Neural cell (in vitro differentiated cells): ENCODE measurements around the gene DCC. TPM values are rescaled to one million over a fixed set of nuclear protein-coding genes. Genes with fewer than 3 reads are reported as not detected.

Source experiments
- H2AFZ ChIP-seq: fragments of 200-600, 300-800 bp; sonication (generic), shearing (Covaris generic); 2 replicates; pipeline ENCODE4 v1.6.0; 2014; ENCODE audit warnings: low read depth, mild to moderate bottlenecking, antibody characterized with exemption, low read length, moderate library complexity
- H3F3A ChIP-seq: fragments of 200-600 bp; shearing (Covaris generic); 2 replicates; pipeline ENCODE4 v1.6.1; 2016; ENCODE audit warnings: mild to moderate bottlenecking, moderate library complexity, mixed read lengths, antibody characterized with exemption, low read length; ENCODE audit not compliant: insufficient read depth, poor library complexity, severe bottlenecking
- H3K27ac ChIP-seq: fragments of 200-600, 300-800 bp; sonication (generic), shearing (Covaris generic); 2 replicates; pipeline ENCODE4 v1.5.1; 2014; ENCODE audit warnings: mild to moderate bottlenecking, low read length, moderate library complexity
- H3K27me3 ChIP-seq: fragments of 300-800, 200-600 bp; sonication (generic), shearing (Covaris generic); 2 replicates; pipeline ENCODE4 v1.6.0; 2014; ENCODE audit warnings: mild to moderate bottlenecking, low read depth, low read length, moderate library complexity; ENCODE audit not compliant: insufficient read depth
- H3K36me3 ChIP-seq: fragments of 300-800, 200-600 bp; sonication (generic), shearing (Covaris generic); 2 replicates; pipeline ENCODE4 v1.5.1; 2014; ENCODE audit warnings: mild to moderate bottlenecking, antibody characterized with exemption, low read length, moderate library complexity; ENCODE audit not compliant: insufficient read depth
- H3K4me2 ChIP-seq: fragments of 300-800, 200-600 bp; sonication (generic), shearing (Covaris generic); 2 replicates; pipeline ENCODE4 v1.6.0; 2014; ENCODE audit warnings: mild to moderate bottlenecking, low read length
- H3K4me3 ChIP-seq: fragments of 300-800, 200-600 bp; sonication (generic), shearing (Covaris generic); 2 replicates; pipeline ENCODE4 v1.5.1; 2014; ENCODE audit warnings: mild to moderate bottlenecking, low read length, moderate library complexity
- H3K79me2 ChIP-seq: fragments of 200-600 bp; shearing (Covaris generic); replicated peaks from 2 replicates; pipeline ENCODE4 v1.6.0; 2014; ENCODE audit warnings: mild to moderate bottlenecking, low read length, moderate library complexity; ENCODE audit not compliant: insufficient read depth
- H3K9ac ChIP-seq: fragments of 300-800, 200-600 bp; sonication (generic), shearing (Covaris generic); 2 replicates; pipeline ENCODE4 v1.6.1; 2016; ENCODE audit warnings: mild to moderate bottlenecking, low read length, mixed read lengths
- H3K9me2 ChIP-seq: fragments of 200-600 bp; shearing (Covaris generic); 2 replicates; pipeline ENCODE4 v1.6.1; 2016; ENCODE audit warnings: mild to moderate bottlenecking, low read length, mixed read lengths; ENCODE audit not compliant: insufficient read depth
- H3K9me3 ChIP-seq: fragments of 200-600, 300-800 bp; sonication (generic), shearing (Covaris generic); 2 replicates; pipeline ENCODE4 v1.6.1; 2016; ENCODE audit warnings: mild to moderate bottlenecking, mixed run types, low read length, moderate library complexity, mixed read lengths
- H4K20me1 ChIP-seq: fragments of 200-600 bp; shearing (Covaris generic); 2 replicates; pipeline ENCODE4 v1.6.1; 2016; ENCODE audit warnings: mild to moderate bottlenecking, mixed run types; ENCODE audit not compliant: insufficient read depth
- CTCF ChIP-seq: fragments of 450-650 bp; IDR thresholded peaks from 2 replicates; pipeline ENCODE4 v1.5.1; 2014; ENCODE audit warnings: antibody characterized with exemption, mild to moderate bottlenecking, moderate library complexity; ENCODE audit not compliant: poor library complexity, severe bottlenecking
- EP300 ChIP-seq: fragments of 450-650 bp; conservative IDR thresholded peaks from 2 replicates; pipeline ENCODE4 v1.6.1; 2014; ENCODE audit warnings: antibody characterized with exemption, mild to moderate bottlenecking, moderate library complexity; ENCODE audit not compliant: poor library complexity, severe bottlenecking
- EZH2 ChIP-seq: fragments of 200-600, 300-800 bp; shearing (Covaris generic), sonication (generic); IDR thresholded peaks from 2 replicates; pipeline ENCODE4 v1.6.1; 2014; ENCODE audit warnings: antibody characterized with exemption, low read length, borderline replicate concordance, mild to moderate bottlenecking; ENCODE audit not compliant: insufficient read depth, poor library complexity, severe bottlenecking
- MXI1 ChIP-seq: fragments of 450-650 bp; conservative IDR thresholded peaks from 2 replicates; pipeline ENCODE4 v1.6.1; 2014; ENCODE audit warnings: antibody characterized with exemption, mild to moderate bottlenecking; ENCODE audit not compliant: poor library complexity, severe bottlenecking
- POLR2AphosphoS5 ChIP-seq: IDR thresholded peaks from 2 replicates; pipeline ENCODE4 v1.6.1; 2012
- RAD21 ChIP-seq: fragments of 450-650 bp; conservative IDR thresholded peaks from 2 replicates; pipeline ENCODE4 v1.6.1; 2014; ENCODE audit warnings: antibody characterized with exemption, mild to moderate bottlenecking, moderate library complexity
- SMC3 ChIP-seq: fragments of 450-650 bp; conservative IDR thresholded peaks from 2 replicates; pipeline ENCODE4 v1.6.1; 2014; ENCODE audit warnings: antibody characterized with exemption, mild to moderate bottlenecking, moderate library complexity; ENCODE audit not compliant: poor library complexity
- TAF1 ChIP-seq: IDR thresholded peaks from 2 replicates; pipeline ENCODE4 v1.6.1; 2012; ENCODE audit warnings: low read depth
- polyA plus RNA-seq: library from polyadenylated mRNA; depleted of rRNA; stranded (reverse); fragments of >200 nt; gene quantifications from 2 replicates; pipeline ENCODE4 v1.2.3, GENCODE V29; 2014
- TF ChIP-seq, protein P1 (sequence below): IDR thresholded peaks from 2 replicates; pipeline ENCODE4 v1.6.1; 2012; ENCODE audit warnings: borderline replicate concordance

DCC gene
- polyA plus RNA-seq, 1 donor from 2014 or later: 40.7 TPM

DNA sequence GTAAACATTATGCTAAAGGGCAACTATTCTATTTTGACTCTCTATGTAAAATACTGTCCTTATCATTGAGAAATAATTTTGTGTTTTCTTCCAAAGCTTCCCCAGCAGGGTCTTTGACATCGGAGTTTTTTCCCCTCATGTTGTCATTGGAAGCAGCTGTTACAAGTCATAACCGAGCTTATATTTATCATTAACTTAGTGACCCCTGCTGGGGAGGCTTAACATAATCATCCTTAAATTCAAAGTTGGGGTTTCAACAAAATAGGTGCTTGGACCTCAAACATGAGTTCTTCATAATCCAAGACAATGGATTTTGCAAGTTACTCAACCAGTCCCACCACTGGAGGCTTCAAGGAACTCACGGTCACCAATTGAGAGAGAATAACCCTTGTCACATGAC is 330.9 kb downstream of the DCC start:
- no peaks in the 10 kb centered on the region for H3K27me3 ChIP-seq
- no peaks in the 10 kb centered on the region for H3F3A ChIP-seq
- H3K9me2 ChIP-seq: no peaks in the 10 kb centered on the region
- no peak overlapping the region for H2AFZ ChIP-seq
- no peaks in the 10 kb centered on the region for H3K9me3 ChIP-seq
- H3K4me3 ChIP-seq: no peak overlapping the region
- no peaks in the 10 kb centered on the region for H3K36me3 ChIP-seq
- H3K79me2 ChIP-seq: no peaks in the 10 kb centered on the region
- no peak overlapping the region for H3K27ac ChIP-seq
- no peaks in the 10 kb centered on the region for H4K20me1 ChIP-seq
- H3K9ac ChIP-seq: no peak overlapping the region
- no peak overlapping the region for H3K4me2 ChIP-seq
- peak; percentile 54 for TF ChIP-seq CTCF
- peak; percentile 55 for TF ChIP-seq RAD21
- no peak for TF ChIP-seq POLR2AphosphoS5
- no peak for TF ChIP-seq EP300
- no peak for TF ChIP-seq EZH2
- TF ChIP-seq SMC3: peak; percentile 57

GRCh38 chr18:52678034-52678433 is 338.0 kb downstream of the DCC start:
- Histone ChIP-seq H3K9me3 (no peaks in the 10 kb centered on the region), H3F3A (no peaks in the 10 kb centered on the region), H4K20me1 (no peaks in the 10 kb centered on the region), H3K4me3 (no peak overlapping the region), H3K27me3 (no peaks in the 10 kb centered on the region), H3K9me2 (no peaks in the 10 kb centered on the region), H2AFZ (no peak overlapping the region), H3K79me2 (no peaks in the 10 kb centered on the region), H3K27ac (no peak overlapping the region), H3K9ac (no peak overlapping the region), H3K36me3 (no peaks in the 10 kb centered on the region), H3K4me2 (no peak overlapping the region)
- TF ChIP-seq RAD21 (no peak), SMC3 (no peak)

DNA sequence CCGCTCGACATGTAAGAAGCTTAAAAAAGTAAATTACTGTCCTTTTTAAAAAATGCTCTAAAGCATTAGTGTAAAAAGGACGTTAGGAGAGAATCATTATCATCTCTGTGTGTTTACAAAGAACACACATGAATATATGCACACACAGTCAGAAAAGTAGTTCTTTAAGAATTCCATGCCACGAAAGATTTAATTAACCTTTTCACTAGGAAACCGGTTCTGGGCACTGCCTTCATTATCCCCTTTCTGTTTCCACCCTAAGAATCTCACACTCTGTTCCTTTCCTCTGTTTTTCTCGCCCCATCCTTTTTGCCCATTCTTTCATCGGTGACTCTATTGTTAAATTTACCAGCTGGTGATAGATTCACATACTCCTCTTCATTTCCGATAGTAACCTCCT is 338.6 kb downstream of the DCC start:
- no peaks in the 10 kb centered on the region for H3K36me3 ChIP-seq
- no peaks in the 10 kb centered on the region for H3F3A ChIP-seq
- no peak for TF ChIP-seq TAF1
- no peak for TF ChIP-seq SMC3
- TF ChIP-seq MXI1: no peak
- TF ChIP-seq RAD21: no peak
- TF ChIP-seq, protein P1, sequence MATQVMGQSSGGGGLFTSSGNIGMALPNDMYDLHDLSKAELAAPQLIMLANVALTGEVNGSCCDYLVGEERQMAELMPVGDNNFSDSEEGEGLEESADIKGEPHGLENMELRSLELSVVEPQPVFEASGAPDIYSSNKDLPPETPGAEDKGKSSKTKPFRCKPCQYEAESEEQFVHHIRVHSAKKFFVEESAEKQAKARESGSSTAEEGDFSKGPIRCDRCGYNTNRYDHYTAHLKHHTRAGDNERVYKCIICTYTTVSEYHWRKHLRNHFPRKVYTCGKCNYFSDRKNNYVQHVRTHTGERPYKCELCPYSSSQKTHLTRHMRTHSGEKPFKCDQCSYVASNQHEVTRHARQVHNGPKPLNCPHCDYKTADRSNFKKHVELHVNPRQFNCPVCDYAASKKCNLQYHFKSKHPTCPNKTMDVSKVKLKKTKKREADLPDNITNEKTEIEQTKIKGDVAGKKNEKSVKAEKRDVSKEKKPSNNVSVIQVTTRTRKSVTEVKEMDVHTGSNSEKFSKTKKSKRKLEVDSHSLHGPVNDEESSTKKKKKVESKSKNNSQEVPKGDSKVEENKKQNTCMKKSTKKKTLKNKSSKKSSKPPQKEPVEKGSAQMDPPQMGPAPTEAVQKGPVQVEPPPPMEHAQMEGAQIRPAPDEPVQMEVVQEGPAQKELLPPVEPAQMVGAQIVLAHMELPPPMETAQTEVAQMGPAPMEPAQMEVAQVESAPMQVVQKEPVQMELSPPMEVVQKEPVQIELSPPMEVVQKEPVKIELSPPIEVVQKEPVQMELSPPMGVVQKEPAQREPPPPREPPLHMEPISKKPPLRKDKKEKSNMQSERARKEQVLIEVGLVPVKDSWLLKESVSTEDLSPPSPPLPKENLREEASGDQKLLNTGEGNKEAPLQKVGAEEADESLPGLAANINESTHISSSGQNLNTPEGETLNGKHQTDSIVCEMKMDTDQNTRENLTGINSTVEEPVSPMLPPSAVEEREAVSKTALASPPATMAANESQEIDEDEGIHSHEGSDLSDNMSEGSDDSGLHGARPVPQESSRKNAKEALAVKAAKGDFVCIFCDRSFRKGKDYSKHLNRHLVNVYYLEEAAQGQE: no peak
- H3K9ac ChIP-seq: no peak overlapping the region
- H3K9me2 ChIP-seq: no peaks in the 10 kb centered on the region
- H3K27me3 ChIP-seq: no peaks in the 10 kb centered on the region
- H3K9me3 ChIP-seq: no peaks in the 10 kb centered on the region
- no peak overlapping the region for H3K27ac ChIP-seq
- H4K20me1 ChIP-seq: no peaks in the 10 kb centered on the region
- no peak overlapping the region for H3K4me3 ChIP-seq
- H3K4me2 ChIP-seq: no peak overlapping the region
- H2AFZ ChIP-seq: no peak overlapping the region
- no peaks in the 10 kb centered on the region for H3K79me2 ChIP-seq
